ENCODE results near the gene PRTG. TPM values are rescaled to one million over a fixed set of nuclear protein-coding genes. Genes with fewer than 3 reads are reported as not detected.

PRTG gene
- total and polyA plus RNA-seq, 2 experiments from 2014 or later: 0.63 to 3.4 TPM

GRCh38 chr15:55685286-55685685 is 57.7 kb downstream of the PRTG start:
- DNase-seq (ENCODE audit: low spot score) (no peak), ATAC-seq (no peak)
- no peak for TF ChIP-seq EZH2 (IDR thresholded peaks at IDR 0.05; ENCODE audit: low read depth, unreplicated experiment)
- no peak for TF ChIP-seq ETS1 (IDR thresholded peaks at IDR 0.05)
- TF ChIP-seq NANOG (IDR thresholded peaks at IDR 0.05; ENCODE audit: borderline replicate concordance): no peak
- TF ChIP-seq POLR2AphosphoS5 (IDR thresholded peaks at IDR 0.05; ENCODE audit: low read depth): no peak
- no peak for TF ChIP-seq ZNF462 (CRISPR knock-in tag; IDR thresholded peaks at IDR 0.05)
- H3K27me3 Mint-ChIP-seq (ENCODE audit: insufficient read depth, low read depth, poor library complexity): peaks cover 3% of the 10 kb centered on the region
- Histone ChIP-seq H3K79me2 (replicated peaks; ENCODE audit: insufficient read depth) (no peaks in the 10 kb centered on the region), H3F3A (replicated peaks; ENCODE audit: low read depth) (no peaks in the 10 kb centered on the region), H4K20me1 (replicated peaks; ENCODE audit: insufficient read depth) (no peaks in the 10 kb centered on the region), H3K27ac (ENCODE audit: low read depth) (no peak overlapping the region), H3K9me2 (ENCODE audit: insufficient read depth) (no peaks in the 10 kb centered on the region), H2AFZ (no peak overlapping the region), H3K36me3 (ENCODE audit: insufficient read depth) (no peaks in the 10 kb centered on the region), H3K4me2 (no peak overlapping the region), H3K4me3 (no peak overlapping the region), H3K4me1 (ENCODE audit: insufficient read depth) (peaks cover 4% of the 10 kb centered on the region; the same call in 1 of the 2 replicates), H3K27me3 (ENCODE audit: insufficient read depth) (no peaks in the 10 kb centered on the region)
- no peak overlapping the region for H3K4me3 Mint-ChIP-seq
- no peak overlapping the region for H3K27ac Mint-ChIP-seq
- H3K36me3 Mint-ChIP-seq (ENCODE audit: low read depth): no peaks in the 10 kb centered on the region
- H3K4me1 Mint-ChIP-seq: peaks cover 15% of the 10 kb centered on the region
- H3K9me3 Mint-ChIP-seq: no peaks in the 10 kb centered on the region

- H3K36me3 ChIP-seq (ENCODE audit: insufficient read depth): no peaks in the 10 kb centered on the region
- Mint-ChIP-seq H3K36me3 (ENCODE audit: low read depth) (no peaks in the 10 kb centered on the region), H3K4me3 (no peak overlapping the region), H3K27ac (no peak overlapping the region), H3K9me3 (no peaks in the 10 kb centered on the region), H3K4me1 (peaks cover 15% of the 10 kb centered on the region), H3K27me3 (ENCODE audit: insufficient read depth, low read depth, poor library complexity) (peaks cover 3% of the 10 kb centered on the region)
- H3K79me2 ChIP-seq (replicated peaks; ENCODE audit: insufficient read depth): no peaks in the 10 kb centered on the region
- H3K4me1 ChIP-seq (ENCODE audit: insufficient read depth): peaks cover 4% of the 10 kb centered on the region; the same call in 1 of the 2 replicates
- H2AFZ ChIP-seq: no peak overlapping the region
- H3F3A ChIP-seq (replicated peaks; ENCODE audit: low read depth): no peaks in the 10 kb centered on the region
- H3K27ac ChIP-seq (ENCODE audit: low read depth): no peak overlapping the region
- no peaks in the 10 kb centered on the region for H3K9me2 ChIP-seq (ENCODE audit: insufficient read depth)
- no peaks in the 10 kb centered on the region for H3K27me3 ChIP-seq (ENCODE audit: insufficient read depth)
- H4K20me1 ChIP-seq (replicated peaks; ENCODE audit: insufficient read depth): no peaks in the 10 kb centered on the region
- DNase-seq (ENCODE audit: low spot score): no peak
- H3K4me2 ChIP-seq: no peak overlapping the region
- no peak for ATAC-seq
- H3K4me3 ChIP-seq: no peak overlapping the region
- TF ChIP-seq CTCF (conservative IDR thresholded peaks at IDR 0.05; ENCODE audit: low read depth in 2 of 2): no peak
- no peak for TF ChIP-seq ZNF331 (CRISPR knock-in tag; IDR thresholded peaks at IDR 0.05; ENCODE audit: low read depth)
- no peak for TF ChIP-seq REST (IDR thresholded peaks at IDR 0.05; ENCODE audit: unreplicated experiment)
- TF ChIP-seq NANOG (IDR thresholded peaks at IDR 0.05; ENCODE audit: borderline replicate concordance): no peak
- no peak for TF ChIP-seq ZNF114 (CRISPR knock-in tag; IDR thresholded peaks at IDR 0.05)
- TF ChIP-seq POLR2AphosphoS5 (IDR thresholded peaks at IDR 0.05; ENCODE audit: low read depth): no peak
- no peak for TF ChIP-seq STAT1 (IDR thresholded peaks at IDR 0.05; ENCODE audit: unreplicated experiment)
Observed at GRCh38 chr15:55683376-55683775, 59.6 kb downstream of the PRTG start.

Data from GM23338 (cell line).